Kidney (tissue), 14 donors: ENCODE results near the gene HNRNPLL. TPM values are rescaled to one million over a fixed set of nuclear protein-coding genes. Genes with fewer than 3 reads are reported as not detected.

Experiments
- DNase-seq, 5 donors: peaks; one replicate each; pipeline ENCODE4 v3.0.0-alpha.2; 2013 to 2020
- FAIRE-seq: peaks from 2 replicates; lab custom pipeline; 2012; peaks lifted over from hg19 to GRCh38; lab: Jason Lieb, UNC
- H3K27ac ChIP-seq, 2 donors: one replicate each; pipeline ENCODE4 v1.7.0; 2013; ENCODE audit warnings: low read depth in 2 of 2, low read length in 2 of 2, inconsistent platforms in 1 of 2
- H3K27me3 ChIP-seq: one replicate; pipeline ENCODE4 v1.7.1; 2013; ENCODE audit warnings: low read length, inconsistent platforms; ENCODE audit not compliant: control insufficient read depth, insufficient read depth
- H3K36me3 ChIP-seq, 3 donors: one replicate each; pipeline versions ENCODE4 v1.7.0 to v1.7.1; 2013; ENCODE audit warnings: low read length in 3 of 3, control low read depth in 1 of 3, inconsistent platforms in 1 of 3; ENCODE audit not compliant: insufficient read depth in 3 of 3, control insufficient read depth in 2 of 3
- H3K4me1 ChIP-seq, 3 donors: one replicate each; pipeline versions ENCODE4 v1.7.0 to v1.7.1; 2013; ENCODE audit warnings: low read length in 3 of 3, inconsistent platforms in 1 of 3, low read depth in 1 of 3; ENCODE audit not compliant: control insufficient read depth in 2 of 3, insufficient read depth in 2 of 3
- H3K4me3 ChIP-seq, 3 donors: one replicate each; pipeline versions ENCODE4 v1.7.0 to v1.8.1; 2013; ENCODE audit warnings: low read length in 3 of 3, control low read depth in 1 of 3, inconsistent platforms in 1 of 3
- H3K9ac ChIP-seq, 3 donors: one replicate each; pipeline versions ENCODE4 v1.7.0 to v1.7.1; 2013; ENCODE audit warnings: low read length in 3 of 3, control low read depth in 1 of 3, inconsistent platforms in 1 of 3
- H3K9me3 ChIP-seq, 3 donors: one replicate each; pipeline versions ENCODE4 v1.7.0 to v1.7.1; 2013; ENCODE audit warnings: low read length in 3 of 3, control low read depth in 1 of 3, inconsistent platforms in 1 of 3; ENCODE audit not compliant: control insufficient read depth in 2 of 3, insufficient read depth in 1 of 3
- CTCF ChIP-seq: IDR thresholded peaks from 3 replicates; pipeline ENCODE4 v1.5.1; 2012; ENCODE audit warnings: mild to moderate bottlenecking, moderate library complexity, borderline replicate concordance; ENCODE audit not compliant: insufficient read depth; ENCODE audit errors: extremely low read depth
- intact Hi-C: fragments of 100-400 bp; cut with DNase I; formaldehyde crosslinking; loops from one replicate; pipeline ENCODE4 v1.11.1; 2022
- polyA plus RNA-seq: library from polyadenylated mRNA; stranded (reverse); fragments of 350-450 nt; fragmentation: Illumina TruSeq; extraction: RNeasy Lipid Tissue Mini Kit (QIAGEN cat#74804); gene quantifications from one replicate; pipeline ENCODE4 v1.2.3, GENCODE V29; 2014; ENCODE audit warnings: low read depth, low replicate concordance; ENCODE audit not compliant: insufficient read depth
- total RNA-seq: library from RNA; stranded (reverse); fragmentation: NEBNext Ultra II Directional; extraction: Animal tissue kit (Norgen Biotek cat#: 25700); gene quantifications from one replicate; pipeline ENCODE4 v1.2.1, GENCODE V29; 2021
- donor health status: control.
- donor health status: control.
- donor health status: control.
- donor health status: control.
- donor health status: control.
- donor health status: DM: yes; HTN: yes; CAD: no.
- donor health status: Normal renal cell carcinoma (clear cell type).

The HNRNPLL gene
- total and polyA plus RNA-seq, 2 donors from 2014 or later, result 15.5 to 51.0 TPM

GRCh38 chr2:38552259-38552658, 50.5 kb downstream of the HNRNPLL start:
- no peak overlapping the region for H3K27ac ChIP-seq
- intact Hi-C loops, result no loop called here
- no peaks in the 10 kb centered on the region for H3K4me1 ChIP-seq
- no peak overlapping the region for H3K9ac ChIP-seq
- no peak for FAIRE-seq
- no peaks in the 10 kb centered on the region for H3K9me3 ChIP-seq
- H3K4me3 ChIP-seq, result no peak overlapping the region
- no peaks in the 10 kb centered on the region for H3K36me3 ChIP-seq
- TF ChIP-seq CTCF, result no peak
- no peak for DNase-seq
- H3K27me3 ChIP-seq, result no peaks in the 10 kb centered on the region

- intact Hi-C loops, result no loop called here
- H3K4me1 ChIP-seq, result no peaks in the 10 kb centered on the region
- no peak for DNase-seq
- FAIRE-seq, result no peak
- no peak overlapping the region for H3K9ac ChIP-seq
- H3K36me3 ChIP-seq, result no peaks in the 10 kb centered on the region
- no peaks in the 10 kb centered on the region for H3K27me3 ChIP-seq
- no peaks in the 10 kb centered on the region for H3K9me3 ChIP-seq
- H3K27ac ChIP-seq, result no peak overlapping the region
- H3K4me3 ChIP-seq, result no peak overlapping the region
- TF ChIP-seq CTCF, result no peak
Measured at GRCh38 chr2:38551746-38552145, 51.0 kb downstream of the HNRNPLL start.

- DNase-seq (no peak), FAIRE-seq (no peak)
- H3K4me3 ChIP-seq, result no peak overlapping the region
- TF ChIP-seq CTCF, result no peak
- H3K9ac ChIP-seq, result no peak overlapping the region
- no peaks in the 10 kb centered on the region for H3K9me3 ChIP-seq
- H3K36me3 ChIP-seq, result no peaks in the 10 kb centered on the region
- no peaks in the 10 kb centered on the region for H3K27me3 ChIP-seq
- H3K27ac ChIP-seq, result no peak overlapping the region
- intact Hi-C loops, result no loop called here
- no peaks in the 10 kb centered on the region for H3K4me1 ChIP-seq
Measured at GRCh38 chr2:38551171-38551570, 51.6 kb downstream of the HNRNPLL start.

- no peak for FAIRE-seq
Measured at GRCh38 chr2:38549851-38550250, 52.9 kb downstream of the HNRNPLL start.

More at GRCh38 chr2:38549851-38550250, 52.9 kb downstream of the HNRNPLL start:
- H3K36me3 ChIP-seq, result no peaks in the 10 kb centered on the region
- intact Hi-C loops, result no loop called here
- H3K27ac ChIP-seq, result no peak overlapping the region
- H3K27me3 ChIP-seq, result no peaks in the 10 kb centered on the region
- no peak for TF ChIP-seq CTCF
- H3K9ac ChIP-seq, result no peak overlapping the region
- DNase-seq, result no peak
- no peaks in the 10 kb centered on the region for H3K9me3 ChIP-seq
- no peak overlapping the region for H3K4me3 ChIP-seq
- no peaks in the 10 kb centered on the region for H3K4me1 ChIP-seq
